HG02981 (cell line): Measurements from ENCODE around the gene SELENOO.

Source experiments
- ATAC-seq: cut with Tn5 transposase; IDR thresholded peaks from one replicate; pipeline ENCODE4 v1.9.1; 2021; ENCODE audit warnings: mild to moderate bottlenecking, moderate library complexity; ENCODE audit not compliant: unreplicated experiment

Gene SELENOO

DNA sequence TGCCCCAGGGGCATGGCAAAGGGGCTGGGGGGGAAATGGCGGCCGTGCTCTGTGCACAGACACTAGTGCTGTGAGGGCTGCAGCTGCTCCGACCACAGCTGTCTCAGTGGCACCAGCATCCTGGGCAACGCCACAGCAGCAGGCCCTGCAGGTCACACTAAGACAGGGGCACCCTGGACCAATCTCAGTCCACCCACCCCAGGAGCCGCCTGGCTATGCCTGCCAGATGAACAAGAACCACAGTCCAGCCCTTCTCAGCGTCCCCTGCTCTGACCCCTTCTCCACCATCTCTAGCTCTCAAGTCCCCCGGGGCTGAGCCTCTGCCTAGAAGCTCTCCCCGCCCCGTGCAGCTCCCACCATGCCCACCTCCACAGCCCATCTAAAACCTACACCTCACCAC, 27.6 kb downstream of the SELENOO start:
- ATAC-seq, result no peak

DNA sequence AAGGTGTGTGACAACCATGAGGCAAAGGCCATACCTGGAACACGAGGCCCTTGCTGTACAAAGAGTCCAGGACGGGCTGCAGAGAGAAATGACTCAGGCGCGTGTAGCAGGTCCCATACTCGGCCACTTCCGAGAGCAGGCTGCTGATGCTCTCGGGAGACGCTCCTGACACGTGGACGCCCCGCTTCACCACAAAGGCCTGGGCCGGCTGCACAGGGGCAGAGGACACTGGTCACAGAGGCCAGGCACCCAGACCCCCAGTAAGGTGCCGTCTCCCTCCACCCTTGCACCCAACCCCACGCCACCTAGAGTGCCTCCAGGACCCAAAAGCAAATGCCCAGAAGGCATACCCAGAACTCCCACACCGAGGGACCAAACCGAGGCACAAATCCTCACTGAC, 28.6 kb downstream of the SELENOO start:
- ATAC-seq, result no peak

DNA sequence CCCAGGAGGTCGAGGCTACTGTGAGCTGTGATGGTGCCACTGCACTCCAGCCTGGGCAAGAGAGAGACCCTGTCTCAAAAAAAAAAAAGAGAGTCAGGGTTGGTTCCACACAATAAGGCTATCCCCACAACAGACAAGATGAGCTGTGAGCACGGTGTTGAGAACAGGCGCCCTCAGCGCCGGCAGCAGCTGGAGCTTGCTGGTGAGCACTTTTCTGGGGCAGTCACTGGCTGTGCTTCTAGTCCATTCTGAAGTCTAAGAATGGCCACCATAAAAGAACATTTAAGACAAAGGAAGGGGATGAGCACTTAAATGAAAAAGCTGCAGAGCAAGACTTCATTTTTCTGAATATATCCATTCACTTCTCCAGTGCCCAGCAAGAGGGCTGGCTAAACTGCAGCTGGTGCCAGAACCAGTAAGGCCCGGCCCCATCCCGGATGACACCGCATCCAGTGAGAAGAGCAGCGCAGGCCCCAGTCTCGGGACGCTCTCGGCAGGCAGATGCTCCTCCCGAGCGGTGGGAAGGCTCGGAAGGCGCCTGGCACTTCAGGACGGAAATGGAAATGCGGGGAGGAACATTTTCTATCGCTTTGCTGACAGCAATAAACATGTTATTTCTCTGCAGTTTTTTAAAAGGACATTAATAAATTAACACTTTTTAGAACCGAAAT, 31.8 kb downstream of the SELENOO start:
- ATAC-seq, result no peak

DNA sequence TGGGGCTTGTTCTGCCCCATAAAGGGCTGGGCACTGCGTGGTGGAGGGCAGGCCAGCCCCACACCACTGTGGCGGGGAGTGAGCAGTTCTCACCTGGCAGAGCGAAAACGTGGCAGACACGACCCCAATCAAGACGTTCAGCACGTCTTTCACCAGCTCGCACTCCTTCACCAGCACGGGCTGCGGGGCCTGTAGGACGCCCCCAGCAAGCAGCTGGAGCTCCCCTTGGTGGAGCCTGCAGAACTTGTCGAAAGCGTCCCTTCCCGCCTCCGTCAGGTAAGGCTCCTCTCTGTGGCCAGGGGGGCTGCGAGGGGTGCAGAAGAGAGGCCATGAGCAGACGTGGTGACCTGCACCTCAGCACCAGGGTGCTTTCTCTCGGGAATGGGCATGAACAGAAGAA, 32.4 kb downstream of the SELENOO start:
- no peak for ATAC-seq

DNA sequence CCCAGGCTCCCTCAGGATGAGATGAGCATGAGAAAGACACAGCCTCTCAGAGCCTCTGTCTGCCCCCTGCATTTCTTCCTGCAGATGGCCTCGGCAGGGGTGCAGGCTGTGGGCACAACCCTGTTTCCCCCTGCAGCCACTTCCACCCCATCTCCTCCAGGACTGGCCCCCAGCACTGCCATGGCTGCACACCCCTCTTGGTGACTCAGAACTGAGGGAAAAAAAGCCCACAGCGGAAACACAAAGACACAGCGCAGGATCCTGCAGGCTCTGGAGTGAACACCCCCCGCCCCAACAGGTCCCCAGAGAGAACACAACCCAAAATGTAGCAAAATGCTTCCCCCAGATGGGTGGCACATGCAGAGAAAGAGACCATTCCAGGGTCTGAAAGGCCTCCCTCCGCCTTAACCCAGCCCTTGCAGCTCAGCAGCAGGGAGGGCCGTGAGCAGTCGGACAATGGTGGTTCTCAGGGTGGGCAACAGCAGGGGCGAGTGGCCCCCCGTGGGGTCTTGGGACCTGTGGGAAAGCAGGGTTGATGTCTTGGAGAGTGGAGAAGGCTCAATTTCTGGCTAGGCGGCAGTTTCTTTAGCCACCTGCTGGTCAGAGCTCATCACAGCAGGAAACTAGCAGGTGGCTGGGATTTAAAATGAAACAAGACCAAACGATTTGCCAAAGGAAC, 36.1 kb downstream of the SELENOO start:
- no peak for ATAC-seq

DNA sequence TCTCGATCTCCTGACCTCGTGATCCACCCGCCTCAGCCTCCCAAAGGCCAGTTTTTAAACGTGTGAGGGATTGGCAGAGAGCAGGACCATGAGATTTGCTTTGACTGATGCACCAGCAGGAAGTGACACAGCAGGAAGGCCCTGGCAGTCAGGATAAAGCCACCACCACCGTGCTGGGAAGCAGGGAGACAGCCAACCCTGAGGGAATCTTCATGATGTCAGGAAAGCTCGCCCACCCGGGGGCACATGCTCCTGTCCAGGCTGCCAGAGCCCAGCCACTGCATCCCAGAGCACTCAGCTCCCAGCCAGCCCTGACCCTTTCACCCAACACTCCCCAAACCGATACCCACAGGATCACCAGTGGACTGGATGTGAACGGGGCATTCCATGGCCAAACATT, 37.9 kb downstream of the SELENOO start:
- no peak for ATAC-seq

DNA sequence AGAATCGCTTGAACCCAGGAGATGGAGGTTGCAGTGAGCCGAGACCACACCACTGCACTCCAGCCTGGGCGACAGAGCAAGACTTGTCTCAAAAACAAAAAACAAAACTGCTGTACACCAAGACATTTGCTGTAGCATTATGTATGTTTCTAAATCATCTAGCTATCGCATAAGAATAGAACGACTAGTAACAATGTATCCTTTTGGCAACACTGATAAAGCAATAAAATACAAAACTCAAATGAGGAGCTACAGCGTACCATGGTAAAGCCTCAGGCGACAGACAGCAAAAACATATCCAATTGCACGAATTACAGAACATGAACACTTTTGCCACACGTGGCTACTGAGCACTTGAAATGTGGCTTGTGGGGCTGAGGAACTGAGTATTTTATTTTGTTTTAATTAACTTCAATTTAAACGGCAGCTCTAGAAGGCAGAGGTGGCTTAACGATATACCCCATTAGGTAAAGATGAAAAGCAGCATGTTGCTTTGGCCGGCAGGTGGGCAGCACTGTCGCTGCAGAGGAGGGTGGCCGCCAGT, 41.7 kb downstream of the SELENOO start:
- no peak for ATAC-seq

DNA sequence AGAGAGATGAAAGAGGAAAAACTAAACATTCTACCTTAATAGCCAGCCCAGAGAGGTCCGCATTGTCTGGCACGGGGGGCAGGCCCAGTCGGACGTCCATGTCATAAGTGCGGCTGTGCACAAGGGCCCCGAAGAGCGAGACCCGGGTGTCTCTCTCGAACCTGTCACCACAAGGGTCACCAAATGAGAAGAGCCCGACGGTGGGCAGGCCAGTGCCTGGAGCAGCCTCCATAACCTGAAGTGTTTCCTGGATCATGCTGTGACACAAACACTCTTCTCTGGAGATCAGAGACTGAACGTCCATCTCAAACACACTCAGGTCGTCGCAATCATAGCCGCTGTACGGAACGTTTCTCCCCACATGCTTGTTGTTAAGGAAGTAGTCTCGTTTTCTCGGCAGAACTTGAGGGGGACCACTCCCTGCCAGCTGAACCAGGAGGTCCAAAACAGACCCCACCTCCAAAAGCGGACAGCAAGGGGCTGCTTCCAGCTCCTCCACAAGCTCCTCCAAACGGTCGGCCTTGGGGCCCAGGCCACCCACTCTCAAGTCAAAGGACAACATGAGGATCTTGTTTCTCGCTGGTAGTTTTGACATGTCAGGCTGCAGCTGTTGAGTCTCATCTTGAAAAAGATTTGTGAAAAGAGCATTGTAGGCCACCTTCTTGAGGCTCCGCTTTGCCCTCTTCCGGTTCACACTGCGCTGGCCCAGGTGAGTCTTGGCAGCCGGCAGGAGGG, 43.0 kb downstream of the SELENOO start:
- peak; percentile 5 for ATAC-seq

DNA sequence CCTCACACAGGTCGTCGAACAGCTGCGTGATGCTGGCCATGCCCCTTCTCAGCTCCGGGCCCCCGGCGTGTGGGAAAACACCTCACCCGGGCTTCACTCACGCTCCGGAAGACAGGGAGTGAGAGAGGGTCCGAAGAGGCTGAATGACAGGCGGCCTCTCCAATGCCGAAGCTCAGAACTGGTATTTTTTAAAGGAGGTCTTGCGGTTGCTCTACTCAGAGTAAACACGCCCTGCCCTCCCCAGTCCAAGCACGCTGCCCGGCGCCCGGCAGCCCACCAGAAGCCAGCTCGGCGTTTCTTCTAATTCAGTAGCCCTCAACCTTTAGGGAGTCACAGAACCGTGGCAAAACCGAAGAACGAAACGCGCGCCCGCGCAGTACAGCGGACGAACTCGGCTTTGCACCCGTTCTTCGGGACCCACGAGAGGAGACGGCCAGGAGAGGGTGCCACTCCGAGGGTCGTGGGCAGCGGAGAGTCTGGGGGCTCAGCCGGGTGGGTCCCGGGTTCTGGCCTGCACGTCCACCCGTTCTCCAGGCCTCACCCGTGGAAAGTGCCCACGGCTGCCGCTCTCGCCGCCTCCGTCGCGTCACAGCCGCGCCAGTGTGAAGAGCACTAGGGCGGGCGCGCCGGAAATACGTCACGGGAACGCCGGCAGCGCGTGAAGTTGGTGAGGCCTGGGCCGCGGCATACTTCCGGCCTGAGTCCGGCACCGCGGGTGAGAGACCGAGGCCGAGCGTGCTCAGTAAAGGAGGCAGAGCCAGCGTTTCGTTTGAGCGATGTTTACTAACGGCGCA, 43.8 kb downstream of the SELENOO start, which contains the start of gene TUBGCP6:
Gene TUBGCP6 (minus strand): TSS at position 604 of the 794 bp plus-strand sequence. CDS start 564 bp downstream, at position 40.
- peak; percentile 64 for ATAC-seq

DNA sequence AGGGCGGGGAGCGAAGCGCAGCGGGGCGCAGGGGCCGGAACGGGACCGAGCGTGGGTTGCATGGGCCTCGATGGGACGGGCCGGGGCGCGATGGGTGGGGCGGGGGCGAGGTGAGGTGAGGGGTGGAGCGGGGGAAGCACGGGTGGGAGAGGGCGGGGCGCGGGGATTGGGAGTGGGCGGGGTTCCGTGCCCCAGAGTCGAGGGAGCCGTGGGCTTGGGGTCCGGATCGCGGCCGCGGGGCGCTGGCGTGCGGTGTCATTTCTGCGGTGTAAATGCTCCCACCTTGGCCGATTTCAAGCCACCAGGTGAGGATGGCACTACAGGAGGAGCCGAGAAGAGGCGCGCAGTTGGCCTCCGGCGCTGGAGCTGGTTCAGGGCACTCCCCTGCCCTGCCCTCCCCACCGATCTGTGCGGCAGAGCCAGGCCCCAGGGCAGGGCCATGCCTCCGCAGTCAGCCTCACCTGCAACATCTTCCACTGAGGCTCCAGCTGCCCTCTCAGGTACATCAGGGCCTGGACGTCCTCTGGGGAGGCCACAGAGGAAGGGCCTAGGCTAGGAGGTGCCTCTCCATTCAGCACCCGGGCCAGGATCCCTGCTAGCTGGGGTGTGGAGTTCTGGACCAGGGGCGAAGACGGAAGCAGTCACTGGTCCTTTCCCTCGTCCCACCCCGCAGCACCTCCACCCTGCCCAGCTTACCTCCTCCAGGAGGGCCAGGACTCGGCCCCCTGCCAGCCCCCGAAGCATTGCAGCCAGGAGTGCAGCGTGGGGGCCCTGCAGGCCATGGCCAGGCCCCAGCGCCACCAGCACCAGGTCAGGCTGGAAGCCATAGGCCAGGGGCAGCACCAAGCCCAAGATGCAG, 44.6 kb downstream of the SELENOO start:
- ATAC-seq, result no peak

DNA sequence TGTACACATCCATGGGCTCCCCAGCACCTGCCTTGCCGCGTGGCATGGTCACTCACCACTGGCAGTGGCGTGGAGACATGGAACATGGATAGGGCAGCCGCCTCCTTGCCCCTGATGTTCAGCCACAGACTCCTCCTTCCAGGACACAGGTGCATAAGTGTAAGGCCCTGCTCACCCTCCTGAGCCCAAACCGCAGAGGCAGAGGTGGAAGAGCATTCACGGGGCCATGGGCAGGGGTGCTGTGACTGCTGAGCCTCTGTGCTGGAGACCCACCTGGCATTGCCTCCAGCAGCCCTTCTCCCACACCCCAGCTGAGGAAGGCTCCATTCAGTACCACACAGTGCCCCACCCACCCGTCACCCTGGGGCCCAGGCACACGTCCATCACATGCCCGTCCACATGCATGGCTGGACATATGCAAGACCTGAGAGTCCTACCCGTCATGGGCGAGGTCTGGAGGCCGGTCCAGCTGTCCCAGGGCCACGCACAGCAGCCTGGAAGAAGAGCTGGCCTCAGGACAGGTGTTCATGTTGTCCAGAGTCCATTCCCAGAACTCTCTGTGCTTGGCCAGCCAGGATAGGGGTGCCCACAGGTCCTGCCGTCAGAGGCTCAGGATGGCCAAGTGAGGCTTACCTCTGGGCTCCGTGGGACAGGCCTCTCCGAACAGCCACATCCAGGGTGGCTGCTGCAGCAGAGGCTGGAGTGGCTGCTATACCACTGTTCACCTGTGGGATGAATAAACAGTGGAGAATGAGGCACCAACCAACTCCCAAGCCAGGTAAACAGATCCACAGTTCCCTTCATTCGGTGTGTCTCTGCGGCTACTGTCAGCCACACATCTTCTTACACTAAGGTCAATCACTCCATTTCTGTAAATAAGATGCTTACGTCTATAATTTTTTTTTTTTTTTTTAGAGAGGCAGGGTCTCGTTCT, 45.7 kb downstream of the SELENOO start:
- ATAC-seq, result no peak

DNA sequence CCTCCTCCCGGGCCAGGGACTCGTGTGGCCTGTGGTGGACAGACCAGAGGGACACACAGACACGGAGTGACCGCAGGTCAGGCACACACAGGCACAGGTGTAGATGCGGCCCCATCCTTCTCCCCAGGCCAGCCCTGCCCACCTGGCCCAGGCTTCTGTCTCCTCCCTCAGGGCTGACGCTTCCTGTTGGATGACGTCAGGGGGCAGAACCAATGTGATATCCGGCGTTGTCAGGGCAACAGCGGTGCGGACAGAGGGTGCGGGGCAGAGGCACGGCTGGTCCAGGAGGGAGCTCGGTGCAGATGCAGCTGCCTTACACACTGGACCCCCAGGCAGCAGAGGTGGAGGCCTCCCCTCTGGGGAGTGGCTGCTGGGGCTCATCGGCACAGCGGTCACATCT, 46.9 kb downstream of the SELENOO start:
- no peak for ATAC-seq

DNA sequence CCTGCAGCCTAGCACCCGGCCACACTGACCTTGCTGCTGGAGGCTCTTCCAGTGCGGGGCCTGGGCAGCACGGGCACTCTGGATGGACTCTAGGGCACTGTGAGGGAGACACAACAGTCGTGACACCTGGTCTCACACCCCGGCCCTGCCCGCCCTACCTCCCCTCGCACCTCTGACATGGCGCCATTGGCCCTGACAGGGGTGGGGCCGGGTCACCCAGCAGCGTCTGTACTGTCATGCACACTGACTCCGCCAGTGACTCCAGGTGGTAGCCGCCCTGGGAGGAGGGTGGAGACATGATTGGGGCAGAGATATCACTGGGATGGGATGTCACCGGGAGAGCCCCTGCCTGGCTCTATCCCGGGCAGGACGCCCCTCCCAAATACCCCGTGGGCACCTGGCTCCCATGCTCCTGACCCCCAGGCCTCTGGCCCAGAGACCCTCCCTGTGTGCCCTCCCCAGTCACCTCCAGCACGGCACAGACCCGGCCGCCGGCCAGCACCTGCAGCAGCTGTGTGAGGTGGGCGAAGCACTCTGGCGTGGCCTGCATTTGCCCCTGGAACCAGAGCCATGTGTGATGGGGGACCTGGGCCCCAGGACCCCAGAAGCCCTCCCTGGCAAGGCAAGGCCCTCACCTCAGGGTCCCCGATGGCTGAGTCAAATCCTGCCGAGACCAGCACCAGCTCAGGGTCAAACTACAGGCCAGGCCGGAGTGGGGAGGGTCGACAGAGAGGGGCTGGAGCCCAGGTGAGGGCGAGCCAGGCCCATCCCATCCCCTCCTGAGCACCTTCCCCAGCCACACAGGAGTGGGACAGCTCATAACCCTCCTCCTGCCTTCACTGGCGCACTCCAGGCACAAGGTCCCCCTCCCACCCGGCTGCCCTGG, 47.6 kb downstream of the SELENOO start:
- no peak for ATAC-seq

DNA sequence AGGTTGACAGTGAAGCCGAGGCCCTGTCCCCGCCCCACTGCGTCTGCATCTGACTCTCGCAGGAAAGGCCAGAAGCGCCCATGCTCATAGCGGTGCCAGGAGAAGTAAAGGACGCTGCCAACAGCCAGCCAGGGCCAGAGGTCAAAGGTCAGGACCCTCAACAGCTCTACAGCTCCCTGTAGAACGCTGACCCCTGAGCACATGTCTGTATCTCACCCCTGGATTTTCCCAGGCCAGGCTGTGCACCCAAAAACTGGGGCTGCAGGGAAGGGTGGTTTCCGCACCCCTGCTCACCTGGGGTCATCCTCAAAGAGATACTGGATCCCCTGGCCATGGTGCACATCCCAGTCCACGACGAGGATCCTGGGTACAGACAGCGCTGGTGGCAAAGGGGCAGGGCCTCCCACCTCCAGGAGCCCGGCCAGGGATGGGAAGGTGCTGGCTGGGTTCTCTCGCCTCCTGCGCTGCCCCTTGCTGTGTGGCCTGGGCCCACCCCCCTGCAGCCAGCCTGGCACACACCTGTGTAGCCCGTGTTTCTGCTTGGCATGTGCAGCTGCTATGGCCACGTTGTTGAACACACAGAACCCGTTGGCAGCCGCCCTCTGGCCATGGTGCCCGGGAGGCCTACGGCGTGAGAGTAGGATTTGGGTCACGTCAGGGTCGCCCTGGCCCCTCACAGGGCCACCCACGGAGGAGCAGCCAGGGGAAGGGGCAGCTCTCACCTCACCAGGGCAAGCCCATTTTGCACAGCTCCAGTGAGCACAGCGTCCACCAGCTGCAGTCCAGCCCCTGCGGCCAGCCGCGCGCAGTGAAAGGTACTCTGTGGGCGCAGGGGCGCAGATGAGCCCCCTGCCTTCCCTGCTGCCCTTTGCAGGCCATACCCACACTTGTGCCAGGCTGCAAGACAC, 48.8 kb downstream of the SELENOO start:
- no peak for ATAC-seq

DNA sequence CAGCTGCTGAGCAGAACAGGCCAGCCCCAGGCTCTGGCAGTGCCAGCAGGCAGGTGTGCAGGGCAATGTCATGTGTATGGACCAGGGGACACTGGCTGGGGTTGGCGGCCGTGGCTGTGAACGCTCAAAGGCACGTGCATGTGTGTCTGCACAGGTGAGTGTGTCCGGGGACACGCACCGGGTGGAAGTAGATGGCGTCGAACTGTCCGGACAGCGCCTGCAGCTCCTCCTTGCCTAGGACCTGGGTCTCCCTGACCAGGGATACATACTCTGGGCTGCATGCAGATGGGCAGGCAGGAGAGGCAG, 49.4 kb downstream of the SELENOO start:
- no peak for ATAC-seq

DNA sequence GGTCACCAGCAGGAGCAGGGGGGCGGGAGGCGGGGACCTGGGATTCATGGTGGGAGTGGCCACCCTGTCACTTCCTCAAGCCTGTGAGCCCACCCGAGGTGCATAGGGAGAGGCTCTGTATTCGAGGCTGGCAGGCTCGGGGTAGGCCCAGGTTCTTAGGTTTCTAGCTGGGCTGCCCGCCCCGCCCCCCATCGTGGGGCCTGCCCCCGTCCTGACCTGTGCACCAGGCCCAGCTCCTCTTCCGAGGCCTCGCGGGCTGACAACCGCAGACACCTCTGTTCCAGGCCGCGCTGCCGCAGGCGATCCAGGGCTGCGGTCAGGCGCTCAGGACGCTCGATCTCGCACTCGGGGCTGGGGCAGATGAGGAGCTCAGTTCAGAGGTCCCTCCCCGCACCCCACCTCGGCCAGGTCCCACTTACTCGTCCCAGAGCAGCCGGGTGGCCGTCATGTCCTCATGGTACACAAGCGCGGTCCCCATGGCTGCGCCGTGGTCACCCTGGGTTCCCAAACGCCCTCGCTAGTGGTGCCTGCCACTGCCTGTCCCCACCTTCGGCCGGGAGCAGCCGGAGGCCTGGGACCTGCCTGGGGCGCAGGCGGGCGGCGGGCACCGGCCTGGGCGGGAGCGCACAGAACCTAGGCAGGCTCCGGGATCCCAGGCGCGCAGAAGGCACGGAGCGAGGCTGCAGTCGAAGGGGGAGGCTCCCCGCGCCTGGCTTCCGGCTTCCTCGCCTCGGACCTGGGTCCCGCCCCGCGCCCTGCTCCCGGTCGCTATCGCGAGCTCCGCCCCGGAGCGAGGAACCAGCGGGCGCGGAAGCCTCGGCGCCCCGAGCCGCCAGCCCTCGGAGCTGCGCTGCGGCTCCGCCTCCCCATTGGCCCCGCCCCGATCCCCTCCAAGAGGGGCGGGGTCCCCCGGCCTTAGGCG, 50.0 kb downstream of the SELENOO start, which contains the start of gene HDAC10:
Gene HDAC10 (minus strand): TSS at position 711 of the 922 bp plus-strand sequence. CDS start 233 bp downstream, at position 478.
- ATAC-seq, result peak; percentile 57
